H1 (cell line): ENCODE measurements around the gene GALNT17.

Source experiments
- CHD1 ChIP-seq: IDR thresholded peaks from 2 replicates; pipeline ENCODE4 v1.6.1; 2012; ENCODE audit warnings: low read depth, low read length, improper control_type of control experiment
- CTCF ChIP-seq, 3 experiments: IDR thresholded peaks; 1 replicate in 2 of 3; 2 replicates in 1 of 3; pipeline versions ENCODE4 v1.5.1 to v1.6.1; 2011; ENCODE audit warnings: low read length in 3 of 3, mild to moderate bottlenecking in 3 of 3, inconsistent platforms in 2 of 3, low read depth in 1 of 3, moderate library complexity in 1 of 3; ENCODE audit not compliant: insufficient read depth in 1 of 3; ENCODE audit errors: control extremely low read depth in 1 of 3
- FOSL1 ChIP-seq: IDR thresholded peaks from 2 replicates; pipeline ENCODE4 v1.6.1; 2011; ENCODE audit warnings: mild to moderate bottlenecking, low read depth, low read length, moderate library complexity; ENCODE audit not compliant: insufficient read depth
- GABPA ChIP-seq: IDR thresholded peaks from 2 replicates; pipeline ENCODE4 v1.6.1; 2011; ENCODE audit warnings: mild to moderate bottlenecking, low read length, moderate library complexity, borderline replicate concordance; ENCODE audit not compliant: insufficient read depth
- HDAC2 ChIP-seq, 2 experiments: fragments of 300-600 bp in 1 of 2; sonication (generic) in 1 of 2; IDR thresholded peaks; 2 replicates each; pipeline ENCODE4 v1.6.1; 2011 to 2012; ENCODE audit warnings: low read depth in 2 of 2, low read length in 2 of 2, mild to moderate bottlenecking in 2 of 2, moderate library complexity in 2 of 2, borderline replicate concordance in 1 of 2, inconsistent platforms in 1 of 2
- HDAC6 ChIP-seq: IDR thresholded peaks from one replicate; pipeline ENCODE4 v1.7.1; 2012; ENCODE audit warnings: low read depth, mild to moderate bottlenecking, inconsistent platforms, low read length, moderate library complexity
- JUN ChIP-seq: IDR thresholded peaks from 2 replicates; pipeline ENCODE4 v1.6.1; 2011; ENCODE audit warnings: low read depth, mild to moderate bottlenecking, improper control_type of control experiment, low read length
- POLR2A ChIP-seq, 2 experiments: IDR thresholded peaks; 1 replicate in 1 of 2; 2 replicates in 1 of 2; pipeline ENCODE4 v1.6.1; 2011; ENCODE audit warnings: low read depth in 2 of 2, low read length in 2 of 2, mild to moderate bottlenecking in 2 of 2; ENCODE audit errors: control extremely low read depth in 1 of 2
- POLR2AphosphoS5 ChIP-seq: IDR thresholded peaks from 2 replicates; pipeline ENCODE4 v1.6.1; 2011; ENCODE audit warnings: low read depth, low read length
- SIN3A ChIP-seq, 2 experiments: IDR thresholded peaks in 1 of 2; conservative IDR thresholded peaks in 1 of 2; 2 replicates each; pipeline ENCODE4 v1.6.1; 2011 to 2012; ENCODE audit warnings: low read length in 2 of 2, improper control_type of control experiment in 1 of 2, low read depth in 1 of 2, mild to moderate bottlenecking in 1 of 2

- TF ChIP-seq CTCF (IDR thresholded peaks at IDR 0.05; ENCODE audit: control extremely low read depth in 1 of 3, insufficient read depth in 1 of 3, low read depth in 1 of 3, low read length in 3 of 3), result no peak
- no peak for TF ChIP-seq GABPA
- TF ChIP-seq POLR2AphosphoS5, result no peak
- no peak for TF ChIP-seq POLR2A (IDR thresholded peaks at IDR 0.05; ENCODE audit: control extremely low read depth in 1 of 2, low read depth in 2 of 2, low read length in 2 of 2)
- no peak for TF ChIP-seq FOSL1
- no peak for TF ChIP-seq CHD1
- no peak for TF ChIP-seq SIN3A (conservative IDR thresholded peaks at IDR 0.05 in 1 of 2, IDR thresholded peaks at IDR 0.05 in 1 of 2; ENCODE audit: low read depth in 1 of 2, low read length in 2 of 2)
- no peak for TF ChIP-seq JUN
- no peak for TF ChIP-seq HDAC2 (IDR thresholded peaks at IDR 0.05; ENCODE audit: borderline replicate concordance in 1 of 2, low read depth in 2 of 2, low read length in 2 of 2)
- TF ChIP-seq HDAC6, result no peak
Observed at GRCh38 chr7:71761336-71761735, 629.4 kb downstream of the GALNT17 start.
